Measurements from ENCODE around the gene ARID5B.
A peak's percentile ranks its signal among the peaks of the same experiment; 100 is the strongest.

ARID5B gene

GRCh38 chr10:62082729-62083411 lies 181.4 kb downstream of the ARID5B start:
- Histone ChIP-seq H3K9ac (ENCODE audit: low read depth, low read length) (peak overlapping the region; percentile 40; the same call in 1 of the 2 replicates), H3K4me2 (ENCODE audit: insufficient read depth, low read length) (peak overlapping the region; percentile 40; the same call in 1 of the 2 replicates), H3K9me3 (ENCODE audit: insufficient read depth, low read length, severe bottlenecking) (no peaks in the 10 kb centered on the region), H3K27ac (ENCODE audit: low read length) (peak overlapping the region; percentile 62; the same call in 1 of the 2 replicates), H3K36me3 (ENCODE audit: insufficient read depth, low read length) (no peaks in the 10 kb centered on the region), H3K79me2 (ENCODE audit: insufficient read depth, low read length) (no peaks in the 10 kb centered on the region), H3K4me3 (ENCODE audit: low read depth in 1 of 2, low read length in 2 of 2) (no peak overlapping the region), H3K4me1 (ENCODE audit: insufficient read depth, low read length) (peaks cover 20% of the 10 kb centered on the region), H2AFZ (ENCODE audit: low read depth, low read length) (no peak overlapping the region), H3K27me3 (ENCODE audit: insufficient read depth, low read length, poor library complexity) (no peaks in the 10 kb centered on the region), H4K20me1 (ENCODE audit: insufficient read depth, low read length) (no peaks in the 10 kb centered on the region)
- DNase-seq (no peak), ATAC-seq (ENCODE audit: insufficient read depth, low read depth) (peak; percentile 56; the same call in 2 of the 3 replicates)
- no peak for TF ChIP-seq EZH2 (IDR thresholded peaks at IDR 0.05; ENCODE audit: borderline replicate concordance, low read depth, low read length, severe bottlenecking)
- TF ChIP-seq, protein P1, sequence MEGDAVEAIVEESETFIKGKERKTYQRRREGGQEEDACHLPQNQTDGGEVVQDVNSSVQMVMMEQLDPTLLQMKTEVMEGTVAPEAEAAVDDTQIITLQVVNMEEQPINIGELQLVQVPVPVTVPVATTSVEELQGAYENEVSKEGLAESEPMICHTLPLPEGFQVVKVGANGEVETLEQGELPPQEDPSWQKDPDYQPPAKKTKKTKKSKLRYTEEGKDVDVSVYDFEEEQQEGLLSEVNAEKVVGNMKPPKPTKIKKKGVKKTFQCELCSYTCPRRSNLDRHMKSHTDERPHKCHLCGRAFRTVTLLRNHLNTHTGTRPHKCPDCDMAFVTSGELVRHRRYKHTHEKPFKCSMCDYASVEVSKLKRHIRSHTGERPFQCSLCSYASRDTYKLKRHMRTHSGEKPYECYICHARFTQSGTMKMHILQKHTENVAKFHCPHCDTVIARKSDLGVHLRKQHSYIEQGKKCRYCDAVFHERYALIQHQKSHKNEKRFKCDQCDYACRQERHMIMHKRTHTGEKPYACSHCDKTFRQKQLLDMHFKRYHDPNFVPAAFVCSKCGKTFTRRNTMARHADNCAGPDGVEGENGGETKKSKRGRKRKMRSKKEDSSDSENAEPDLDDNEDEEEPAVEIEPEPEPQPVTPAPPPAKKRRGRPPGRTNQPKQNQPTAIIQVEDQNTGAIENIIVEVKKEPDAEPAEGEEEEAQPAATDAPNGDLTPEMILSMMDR (IDR thresholded peaks at IDR 0.05; ENCODE audit: borderline replicate concordance, extremely low read depth, low read length, poor library complexity, severe bottlenecking), result no peak

DNA sequence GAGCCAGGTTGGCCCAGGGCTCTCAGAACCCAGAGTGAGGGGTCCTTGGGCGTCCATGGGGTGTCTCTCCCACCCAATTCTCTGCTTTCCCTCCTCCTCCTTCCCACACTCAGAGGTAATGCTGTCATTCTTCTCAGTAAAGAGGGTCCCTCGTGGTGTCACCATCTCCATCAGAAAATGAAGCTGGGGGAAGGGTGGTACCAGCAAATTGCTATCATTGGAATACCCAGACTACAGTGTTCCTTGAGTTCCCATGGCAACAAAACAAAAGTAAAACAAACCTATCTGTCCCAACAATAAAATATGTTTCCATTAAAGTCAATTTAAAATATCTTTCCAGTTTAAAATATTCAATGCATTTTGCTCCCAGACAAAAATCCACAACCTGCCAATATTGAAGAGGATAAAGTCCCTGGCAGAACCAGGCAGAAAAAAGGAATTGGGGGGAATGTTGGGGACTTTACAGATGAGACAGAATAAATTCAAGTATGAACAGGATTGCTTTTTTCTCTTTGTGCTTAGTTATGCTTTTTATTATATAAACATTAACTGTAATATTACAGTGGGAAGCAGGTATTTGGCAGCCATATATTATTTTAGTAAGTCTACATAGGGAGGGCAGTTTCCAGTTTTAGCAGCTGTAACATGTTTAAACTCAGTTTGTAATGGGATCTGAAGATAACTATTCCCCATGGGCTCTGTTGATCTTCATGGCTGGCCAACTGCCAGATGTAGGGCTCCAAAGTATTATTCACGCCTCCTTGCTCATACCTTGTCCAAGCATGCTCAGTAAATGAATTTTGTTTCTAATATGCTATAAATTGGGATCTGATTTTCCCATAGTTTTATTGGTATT lies 182.1 kb downstream of the ARID5B start:
- no peak for TF ChIP-seq EZH2 (IDR thresholded peaks at IDR 0.05; ENCODE audit: borderline replicate concordance, low read depth, low read length, severe bottlenecking)
- TF ChIP-seq, protein P1 (IDR thresholded peaks at IDR 0.05; ENCODE audit: borderline replicate concordance, extremely low read depth, low read length, poor library complexity, severe bottlenecking), result no peak
- Histone ChIP-seq H3K4me3 (ENCODE audit: low read depth in 1 of 2, low read length in 2 of 2) (no peak overlapping the region), H2AFZ (ENCODE audit: low read depth, low read length) (no peak overlapping the region), H3K36me3 (ENCODE audit: insufficient read depth, low read length) (no peaks in the 10 kb centered on the region), H3K27me3 (ENCODE audit: insufficient read depth, low read length, poor library complexity) (no peaks in the 10 kb centered on the region), H3K9me3 (ENCODE audit: insufficient read depth, low read length, severe bottlenecking) (no peaks in the 10 kb centered on the region), H4K20me1 (ENCODE audit: insufficient read depth, low read length) (no peaks in the 10 kb centered on the region), H3K4me1 (ENCODE audit: insufficient read depth, low read length) (peaks cover 20% of the 10 kb centered on the region), H3K9ac (ENCODE audit: low read depth, low read length) (peak overlapping the region; percentile 40; the same call in 1 of the 2 replicates), H3K4me2 (ENCODE audit: insufficient read depth, low read length) (peak overlapping the region; percentile 40; the same call in 1 of the 2 replicates), H3K79me2 (ENCODE audit: insufficient read depth, low read length) (no peaks in the 10 kb centered on the region), H3K27ac (ENCODE audit: low read length) (no peak overlapping the region; the same call in 1 of the 2 replicates)
- DNase-seq (no peak), ATAC-seq (ENCODE audit: insufficient read depth, low read depth) (no peak)

GRCh38 chr10:62084451-62084850 lies 183.0 kb downstream of the ARID5B start:
- no peaks in the 10 kb centered on the region for H3K9me3 ChIP-seq (ENCODE audit: insufficient read depth, low read length, severe bottlenecking)
- no peak for DNase-seq
- TF ChIP-seq, protein P1 (IDR thresholded peaks at IDR 0.05; ENCODE audit: borderline replicate concordance, extremely low read depth, low read length, poor library complexity, severe bottlenecking), result no peak
- no peak for TF ChIP-seq EZH2 (IDR thresholded peaks at IDR 0.05; ENCODE audit: borderline replicate concordance, low read depth, low read length, severe bottlenecking)
- no peaks in the 10 kb centered on the region for H4K20me1 ChIP-seq (ENCODE audit: insufficient read depth, low read length)
- H3K27me3 ChIP-seq (ENCODE audit: insufficient read depth, low read length, poor library complexity), result no peaks in the 10 kb centered on the region
- no peak overlapping the region for H3K27ac ChIP-seq (ENCODE audit: low read length)
- H3K4me3 ChIP-seq (ENCODE audit: low read depth in 1 of 2, low read length in 2 of 2), result no peak overlapping the region
- no peak overlapping the region for H2AFZ ChIP-seq (ENCODE audit: low read depth, low read length)
- no peaks in the 10 kb centered on the region for H3K79me2 ChIP-seq (ENCODE audit: insufficient read depth, low read length)
- H3K4me1 ChIP-seq (ENCODE audit: insufficient read depth, low read length), result peaks cover 20% of the 10 kb centered on the region
- ATAC-seq (ENCODE audit: insufficient read depth, low read depth), result no peak
- H3K9ac ChIP-seq (ENCODE audit: low read depth, low read length), result no peak overlapping the region
- H3K4me2 ChIP-seq (ENCODE audit: insufficient read depth, low read length), result no peak overlapping the region
- no peaks in the 10 kb centered on the region for H3K36me3 ChIP-seq (ENCODE audit: insufficient read depth, low read length)
